ENCODE data around the gene RBM6. TPM values are rescaled to one million over a fixed set of nuclear protein-coding genes. Genes with fewer than 3 reads are reported as not detected.
"Not testable (repeated sequence)": the region's sequence is repeated elsewhere in the genome, so short reads cannot be mapped to it uniquely, and the experiment has no call there.

Gene RBM6
- total and polyA plus RNA-seq, 5 donors from 2014 or later, result 23.1 to 142 (median 26.3) TPM

DNA sequence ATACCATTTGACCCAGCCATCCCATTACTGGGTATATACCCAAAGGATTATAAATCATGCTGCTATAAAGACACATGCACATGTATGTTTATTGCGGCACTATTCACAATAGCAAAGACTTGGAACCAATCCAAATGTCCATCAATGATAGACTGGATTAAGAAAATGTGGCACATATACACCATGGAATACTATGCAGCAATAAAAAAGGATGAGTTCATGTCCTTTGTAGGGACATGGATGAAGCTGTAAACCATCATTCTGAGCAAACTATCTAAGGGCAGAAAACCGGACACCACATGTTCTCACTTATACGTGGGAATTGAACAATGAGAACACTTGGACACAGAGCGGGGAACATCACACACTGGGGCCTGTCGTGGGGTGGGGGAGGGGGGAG lies 91.3 kb downstream of the RBM6 start:
- H3K4me1 Mint-ChIP-seq, result peaks cover 0 to 15% (median 8%) of the 10 kb centered on the region in 4 donors
- peaks cover 14% of the 10 kb centered on the region for H3K36me3 ChIP-seq (ENCODE audit: control insufficient read depth, insufficient read depth, low read length)
- H3K4me3 Mint-ChIP-seq, result not testable (repeated sequence)

GRCh38 chr3:50044976-50045375 lies 105.0 kb downstream of the RBM6 start:
- H3K27me3 Mint-ChIP-seq, result peaks cover 4% of the 10 kb centered on the region
- peaks cover 0 to 21% (median 15%) of the 10 kb centered on the region in 4 donors for H3K4me1 Mint-ChIP-seq
- Histone ChIP-seq H3K36me3 (ENCODE audit: control insufficient read depth, insufficient read depth, low read length) (peaks cover 22% of the 10 kb centered on the region), H3K4me1 (ENCODE audit: control insufficient read depth, insufficient read depth, low read length, poor library complexity, severe bottlenecking) (no peaks in the 10 kb centered on the region), H3K4me3 (ENCODE audit: low read depth, low read length) (no peak overlapping the region), H3K27me3 (ENCODE audit: control insufficient read depth, insufficient read depth, low read length) (no peaks in the 10 kb centered on the region), H3K9me3 (ENCODE audit: control insufficient read depth in 2 of 2, low read length in 2 of 2) (no peaks in the 10 kb centered on the region), H3K27ac (ENCODE audit: insufficient read depth, low read length, poor library complexity, severe bottlenecking) (no peak overlapping the region)
- DNase-seq (no peak), ATAC-seq (ENCODE audit: low read depth in 2 of 2) (no peak)
- H3K4me3 Mint-ChIP-seq, result no peak overlapping the region
- H3K36me3 Mint-ChIP-seq, result peaks cover 11% of the 10 kb centered on the region
- H3K27ac Mint-ChIP-seq, result no peak overlapping the region
- H3K9me3 Mint-ChIP-seq, result no peaks in the 10 kb centered on the region

More for the DNA sequence above, 91.3 kb downstream of the RBM6 start:
- not testable (repeated sequence) for H3K27ac Mint-ChIP-seq; H3K27ac ChIP-seq (ENCODE audit: insufficient read depth, low read length, poor library complexity, severe bottlenecking); H3K4me3 ChIP-seq (ENCODE audit: low read depth, low read length); H3K4me1 ChIP-seq (ENCODE audit: control insufficient read depth, insufficient read depth, low read length, poor library complexity, severe bottlenecking); DNase-seq; H3K9me3 ChIP-seq (ENCODE audit: control insufficient read depth in 2 of 2, low read length in 2 of 2); H3K27me3 ChIP-seq (ENCODE audit: control insufficient read depth, insufficient read depth, low read length); H3K9me3 Mint-ChIP-seq; H3K27me3 Mint-ChIP-seq; ATAC-seq (ENCODE audit: low read depth in 2 of 2)
- H3K36me3 Mint-ChIP-seq, result peaks cover 26% of the 10 kb centered on the region

GRCh38 chr3:50047426-50047825 lies 107.5 kb downstream of the RBM6 start:
- H3K9me3 Mint-ChIP-seq, result no peaks in the 10 kb centered on the region
- H3K27ac Mint-ChIP-seq, result no peak overlapping the region
- Histone ChIP-seq H3K9me3 (ENCODE audit: control insufficient read depth in 2 of 2, low read length in 2 of 2) (no peaks in the 10 kb centered on the region), H3K27ac (ENCODE audit: insufficient read depth, low read length, poor library complexity, severe bottlenecking) (no peak overlapping the region), H3K27me3 (ENCODE audit: control insufficient read depth, insufficient read depth, low read length) (no peaks in the 10 kb centered on the region), H3K4me3 (ENCODE audit: low read depth, low read length) (no peak overlapping the region), H3K36me3 (ENCODE audit: control insufficient read depth, insufficient read depth, low read length) (peaks cover 35% of the 10 kb centered on the region), H3K4me1 (ENCODE audit: control insufficient read depth, insufficient read depth, low read length, poor library complexity, severe bottlenecking) (no peaks in the 10 kb centered on the region)
- peaks cover 15% of the 10 kb centered on the region for H3K36me3 Mint-ChIP-seq
- H3K4me1 Mint-ChIP-seq, result peaks cover 0 to 11% (median 5%) of the 10 kb centered on the region in 4 donors
- H3K27me3 Mint-ChIP-seq, result peaks cover 4% of the 10 kb centered on the region
- no peak overlapping the region for H3K4me3 Mint-ChIP-seq
- DNase-seq (no peak), ATAC-seq (ENCODE audit: low read depth in 2 of 2) (no peak)

DNA sequence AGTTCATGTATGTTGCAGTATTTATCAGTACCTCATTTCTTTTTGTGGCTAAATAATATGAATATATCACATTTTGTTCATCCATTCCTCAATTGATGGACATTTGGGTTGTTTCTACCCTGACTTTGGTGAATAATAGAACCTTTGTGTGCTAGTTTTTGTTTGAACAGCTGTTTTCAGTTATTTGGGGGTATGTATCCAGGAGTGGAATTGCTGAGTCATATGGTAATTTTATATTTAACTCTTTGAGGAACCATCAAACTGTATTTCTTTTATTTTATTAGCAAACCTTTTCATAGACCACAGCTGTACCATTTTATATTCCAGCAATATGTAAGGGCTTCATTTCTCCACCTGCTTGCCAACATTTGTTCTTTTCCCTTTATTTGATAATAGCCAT lies 110.4 kb downstream of the RBM6 start:
- no peaks in the 10 kb centered on the region for H3K9me3 Mint-ChIP-seq
- no peak overlapping the region for H3K27ac ChIP-seq (ENCODE audit: insufficient read depth, low read length, poor library complexity, severe bottlenecking)
- peaks cover 24% of the 10 kb centered on the region for H3K36me3 Mint-ChIP-seq
- no peak overlapping the region for H3K27ac Mint-ChIP-seq
- H3K4me3 ChIP-seq (ENCODE audit: low read depth, low read length), result no peak overlapping the region
- no peaks in the 10 kb centered on the region for H3K27me3 ChIP-seq (ENCODE audit: control insufficient read depth, insufficient read depth, low read length)
- H3K27me3 Mint-ChIP-seq, result peaks cover 4% of the 10 kb centered on the region
- H3K4me3 Mint-ChIP-seq, result no peak overlapping the region
- peaks cover 3 to 11% (median 6%) of the 10 kb centered on the region in 4 donors for H3K4me1 Mint-ChIP-seq
- H3K9me3 ChIP-seq (ENCODE audit: control insufficient read depth in 2 of 2, low read length in 2 of 2), result no peaks in the 10 kb centered on the region
- no peak for ATAC-seq (ENCODE audit: low read depth in 2 of 2)
- peaks cover 57% of the 10 kb centered on the region for H3K36me3 ChIP-seq (ENCODE audit: control insufficient read depth, insufficient read depth, low read length)
- no peaks in the 10 kb centered on the region for H3K4me1 ChIP-seq (ENCODE audit: control insufficient read depth, insufficient read depth, low read length, poor library complexity, severe bottlenecking)
- no peak for DNase-seq

DNA sequence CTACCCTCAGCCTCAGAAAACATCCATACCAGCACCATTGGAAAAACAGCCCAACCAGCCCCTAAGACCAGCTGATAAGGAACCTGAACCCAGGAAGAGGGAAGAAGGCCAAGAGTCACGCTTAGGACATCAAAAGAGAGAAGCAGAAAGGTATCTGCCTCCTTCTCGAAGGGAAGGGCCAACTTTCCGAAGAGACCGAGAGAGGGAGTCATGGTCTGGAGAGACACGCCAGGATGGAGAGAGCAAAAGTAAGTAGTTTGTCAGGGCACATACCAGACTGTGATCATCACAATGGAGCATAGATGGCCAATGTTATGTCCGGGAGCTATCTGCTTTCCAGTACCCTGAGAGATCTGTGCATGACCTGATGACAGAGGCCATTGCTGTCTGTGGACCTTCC lies 117.8 kb downstream of the RBM6 start:
- H3K9me3 ChIP-seq (ENCODE audit: control insufficient read depth in 2 of 2, low read length in 2 of 2), result no peaks in the 10 kb centered on the region
- Mint-ChIP-seq H3K27ac (no peak overlapping the region), H3K36me3 (peaks cover 56% of the 10 kb centered on the region), H3K4me1 (peaks cover 0 to 4% (median 0%) of the 10 kb centered on the region in 4 donors), H3K9me3 (peaks cover 0 to 1% (median 0%) of the 10 kb centered on the region in 7 donors), H3K4me3 (no peak overlapping the region), H3K27me3 (no peaks in the 10 kb centered on the region)
- no peaks in the 10 kb centered on the region for H3K27me3 ChIP-seq (ENCODE audit: control insufficient read depth, insufficient read depth, low read length)
- DNase-seq, result no peak
- H3K27ac ChIP-seq (ENCODE audit: insufficient read depth, low read length, poor library complexity, severe bottlenecking), result no peak overlapping the region
- ATAC-seq (ENCODE audit: low read depth in 2 of 2), result no peak
- H3K36me3 ChIP-seq (ENCODE audit: control insufficient read depth, insufficient read depth, low read length), result peaks cover 82% of the 10 kb centered on the region
- no peak overlapping the region for H3K4me3 ChIP-seq (ENCODE audit: low read depth, low read length)
- H3K4me1 ChIP-seq (ENCODE audit: control insufficient read depth, insufficient read depth, low read length, poor library complexity, severe bottlenecking), result no peaks in the 10 kb centered on the region

- Mint-ChIP-seq H3K4me1 (peaks cover 0 to 3% (median 0%) of the 10 kb centered on the region in 4 donors), H3K9me3 (no peaks in the 10 kb centered on the region), H3K27ac (peak overlapping the region in 1 of 3 donors; percentile 58), H3K27me3 (no peaks in the 10 kb centered on the region), H3K36me3 (peaks cover 54% of the 10 kb centered on the region), H3K4me3 (no peak overlapping the region)
- DNase-seq, result no peak
- H3K36me3 ChIP-seq (ENCODE audit: control insufficient read depth, insufficient read depth, low read length), result peaks cover 84% of the 10 kb centered on the region
- H3K9me3 ChIP-seq (ENCODE audit: control insufficient read depth in 2 of 2, low read length in 2 of 2), result no peaks in the 10 kb centered on the region
- H3K4me3 ChIP-seq (ENCODE audit: low read depth, low read length), result no peak overlapping the region
- no peaks in the 10 kb centered on the region for H3K27me3 ChIP-seq (ENCODE audit: control insufficient read depth, insufficient read depth, low read length)
- no peak overlapping the region for H3K27ac ChIP-seq (ENCODE audit: insufficient read depth, low read length, poor library complexity, severe bottlenecking)
- no peak for ATAC-seq (ENCODE audit: low read depth in 2 of 2)
- no peaks in the 10 kb centered on the region for H3K4me1 ChIP-seq (ENCODE audit: control insufficient read depth, insufficient read depth, low read length, poor library complexity, severe bottlenecking)
These were observed 128.2 kb downstream of the RBM6 start for GRCh38 chr3:50068134-50068533.

- no peaks in the 10 kb centered on the region for H3K27me3 ChIP-seq (ENCODE audit: control insufficient read depth, insufficient read depth, low read length)
- DNase-seq, result no peak
- H3K27ac Mint-ChIP-seq, result peak overlapping the region; percentile 5 to 87 (median 78)
- no peak overlapping the region for H3K4me3 Mint-ChIP-seq
- peaks cover 29% of the 10 kb centered on the region for H3K36me3 Mint-ChIP-seq
- no peaks in the 10 kb centered on the region for H3K9me3 ChIP-seq (ENCODE audit: control insufficient read depth in 2 of 2, low read length in 2 of 2)
- H3K4me1 ChIP-seq (ENCODE audit: control insufficient read depth, insufficient read depth, low read length, poor library complexity, severe bottlenecking), result peaks cover 10% of the 10 kb centered on the region
- no peak for ATAC-seq (ENCODE audit: low read depth in 2 of 2)
- H3K36me3 ChIP-seq (ENCODE audit: control insufficient read depth, insufficient read depth, low read length), result peaks cover 19% of the 10 kb centered on the region
- no peak overlapping the region for H3K4me3 ChIP-seq (ENCODE audit: low read depth, low read length)
- H3K9me3 Mint-ChIP-seq, result no peaks in the 10 kb centered on the region
- peaks cover 10 to 20% (median 13%) of the 10 kb centered on the region in 4 donors for H3K4me1 Mint-ChIP-seq
- peak overlapping the region; percentile 31 for H3K27ac ChIP-seq (ENCODE audit: insufficient read depth, low read length, poor library complexity, severe bottlenecking)
- H3K27me3 Mint-ChIP-seq, result no peaks in the 10 kb centered on the region
These were observed 138.1 kb downstream of the RBM6 start for GRCh38 chr3:50078091-50078490.

DNA sequence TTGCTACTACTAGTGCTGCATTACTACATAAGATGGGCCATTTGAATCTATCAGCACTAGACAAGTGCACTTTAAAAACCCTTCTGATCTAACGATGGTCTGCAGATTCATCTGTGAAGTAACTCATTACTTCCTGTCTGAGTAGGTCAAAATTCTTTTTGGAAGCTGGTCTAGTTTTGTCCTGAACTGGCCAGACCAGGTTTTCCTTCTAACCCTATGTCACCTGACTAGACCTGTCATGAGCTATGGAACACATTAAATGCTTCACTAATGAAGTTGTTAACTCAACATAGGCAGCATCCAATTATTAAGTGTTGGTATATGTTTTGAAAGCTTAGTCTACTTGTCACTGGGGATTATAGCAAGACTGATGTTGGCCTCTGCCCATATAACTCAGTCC lies 138.7 kb downstream of the RBM6 start:
- peak overlapping the region; percentile 53 to 87 (median 63) for H3K27ac Mint-ChIP-seq
- H3K27me3 Mint-ChIP-seq, result no peaks in the 10 kb centered on the region
- peaks cover 24% of the 10 kb centered on the region for H3K36me3 Mint-ChIP-seq
- no peak overlapping the region for H3K4me3 Mint-ChIP-seq
- DNase-seq (peak in 1 of 3 donors; percentile 13), ATAC-seq (ENCODE audit: low read depth in 2 of 2) (peak in 1 of 2 donors; percentile 27)
- H3K4me1 ChIP-seq (ENCODE audit: control insufficient read depth, insufficient read depth, low read length, poor library complexity, severe bottlenecking), result peaks cover 11% of the 10 kb centered on the region
- H3K36me3 ChIP-seq (ENCODE audit: control insufficient read depth, insufficient read depth, low read length), result peaks cover 14% of the 10 kb centered on the region
- H3K27ac ChIP-seq (ENCODE audit: insufficient read depth, low read length, poor library complexity, severe bottlenecking), result peak overlapping the region; percentile 31
- H3K4me3 ChIP-seq (ENCODE audit: low read depth, low read length), result no peak overlapping the region
- H3K9me3 Mint-ChIP-seq, result no peaks in the 10 kb centered on the region
- no peaks in the 10 kb centered on the region for H3K9me3 ChIP-seq (ENCODE audit: control insufficient read depth in 2 of 2, low read length in 2 of 2)
- H3K27me3 ChIP-seq (ENCODE audit: control insufficient read depth, insufficient read depth, low read length), result no peaks in the 10 kb centered on the region
- H3K4me1 Mint-ChIP-seq, result peaks cover 13 to 23% (median 15%) of the 10 kb centered on the region in 4 donors
